ENCODE results near the gene HDAC4. TPM values are rescaled to one million over a fixed set of nuclear protein-coding genes. Genes with fewer than 3 reads are reported as not detected.

HDAC4 gene
- polyA plus RNA-seq, 2 of the 4 experiments (the other 2 are of a cell fraction), result 8.6 to 10.4 TPM

- no peak for DNase-seq (ENCODE audit: low read depth in 1 of 2, low spot score in 1 of 2)
- FAIRE-seq, result no peak
- TF ChIP-seq ZNF302 (CRISPR knock-in tag; IDR thresholded peaks at IDR 0.05), result no peak
- TF ChIP-seq NR3C1 (IDR thresholded peaks at IDR 0.05), result no peak
- TF ChIP-seq JUN (IDR thresholded peaks at IDR 0.05), result no peak
- TF ChIP-seq HOXB13 (CRISPR knock-in tag; IDR thresholded peaks at IDR 0.05; ENCODE audit: low read depth), result no peak
- TF ChIP-seq KDM5A (IDR thresholded peaks at IDR 0.05), result no peak
- TF ChIP-seq, protein P1, sequence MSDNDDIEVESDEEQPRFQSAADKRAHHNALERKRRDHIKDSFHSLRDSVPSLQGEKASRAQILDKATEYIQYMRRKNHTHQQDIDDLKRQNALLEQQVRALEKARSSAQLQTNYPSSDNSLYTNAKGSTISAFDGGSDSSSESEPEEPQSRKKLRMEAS (IDR thresholded peaks at IDR 0.05), result no peak
- no peak for TF ChIP-seq MYC (IDR thresholded peaks at IDR 0.05; ENCODE audit: borderline replicate concordance, low read length)
- TF ChIP-seq HDAC2 (IDR thresholded peaks at IDR 0.05), result no peak
- no peak for TF ChIP-seq CHD2 (IDR thresholded peaks at IDR 0.05; ENCODE audit: low read length, partially characterized antibody)
- no peak for TF ChIP-seq MAFK (IDR thresholded peaks at IDR 0.05; ENCODE audit: partially characterized antibody)
- no peak for TF ChIP-seq BCL3 (IDR thresholded peaks at IDR 0.05)
- no peak for TF ChIP-seq CBX2 (IDR thresholded peaks at IDR 0.05; ENCODE audit: borderline replicate concordance, low read depth)
- TF ChIP-seq GATA3 (IDR thresholded peaks at IDR 0.05; ENCODE audit: borderline replicate concordance), result no peak
- TF ChIP-seq, protein P2, sequence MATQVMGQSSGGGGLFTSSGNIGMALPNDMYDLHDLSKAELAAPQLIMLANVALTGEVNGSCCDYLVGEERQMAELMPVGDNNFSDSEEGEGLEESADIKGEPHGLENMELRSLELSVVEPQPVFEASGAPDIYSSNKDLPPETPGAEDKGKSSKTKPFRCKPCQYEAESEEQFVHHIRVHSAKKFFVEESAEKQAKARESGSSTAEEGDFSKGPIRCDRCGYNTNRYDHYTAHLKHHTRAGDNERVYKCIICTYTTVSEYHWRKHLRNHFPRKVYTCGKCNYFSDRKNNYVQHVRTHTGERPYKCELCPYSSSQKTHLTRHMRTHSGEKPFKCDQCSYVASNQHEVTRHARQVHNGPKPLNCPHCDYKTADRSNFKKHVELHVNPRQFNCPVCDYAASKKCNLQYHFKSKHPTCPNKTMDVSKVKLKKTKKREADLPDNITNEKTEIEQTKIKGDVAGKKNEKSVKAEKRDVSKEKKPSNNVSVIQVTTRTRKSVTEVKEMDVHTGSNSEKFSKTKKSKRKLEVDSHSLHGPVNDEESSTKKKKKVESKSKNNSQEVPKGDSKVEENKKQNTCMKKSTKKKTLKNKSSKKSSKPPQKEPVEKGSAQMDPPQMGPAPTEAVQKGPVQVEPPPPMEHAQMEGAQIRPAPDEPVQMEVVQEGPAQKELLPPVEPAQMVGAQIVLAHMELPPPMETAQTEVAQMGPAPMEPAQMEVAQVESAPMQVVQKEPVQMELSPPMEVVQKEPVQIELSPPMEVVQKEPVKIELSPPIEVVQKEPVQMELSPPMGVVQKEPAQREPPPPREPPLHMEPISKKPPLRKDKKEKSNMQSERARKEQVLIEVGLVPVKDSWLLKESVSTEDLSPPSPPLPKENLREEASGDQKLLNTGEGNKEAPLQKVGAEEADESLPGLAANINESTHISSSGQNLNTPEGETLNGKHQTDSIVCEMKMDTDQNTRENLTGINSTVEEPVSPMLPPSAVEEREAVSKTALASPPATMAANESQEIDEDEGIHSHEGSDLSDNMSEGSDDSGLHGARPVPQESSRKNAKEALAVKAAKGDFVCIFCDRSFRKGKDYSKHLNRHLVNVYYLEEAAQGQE (IDR thresholded peaks at IDR 0.05), result no peak
- no peak for TF ChIP-seq CTCF (IDR thresholded peaks at IDR 0.05)
- TF ChIP-seq EHF (CRISPR knock-in tag; IDR thresholded peaks at IDR 0.05), result no peak
- no peak for TF ChIP-seq PHF8 (IDR thresholded peaks at IDR 0.05; ENCODE audit: borderline replicate concordance, low read depth)
- no peak for TF ChIP-seq EP300 (IDR thresholded peaks at IDR 0.05)
- no peak for TF ChIP-seq CEBPB (IDR thresholded peaks at IDR 0.05)
- no peak for TF ChIP-seq BHLHE40 (IDR thresholded peaks at IDR 0.05; ENCODE audit: low read depth, low read length)
- ChIA-PET CTCF (interaction anchor here (0.6 to 2.5 kb wide), 7 partner anchors 9 to 1108 kb away, joined by 3 to 16 read pairs (median 4); no protein-coding TSS in a partner anchor), POLR2A (no interaction called here)
- WGBS (ENCODE audit: missing lambda C conversion rate), result 31% methylated on average over 5 of the region's 19 CpGs
- Histone ChIP-seq H3K27ac (no peak overlapping the region; a peak in 1 of 6 replicates), H3K4me1 (0 out of 3 replicates have a peak, but pooled peaks cover 3% of the 10 kb centered on the region), H3K4me3 (no peak overlapping the region), H3K4me2 (peak overlapping the region; percentile 63), H3K9me3 (no peaks in the 10 kb centered on the region)
- peak in 1 of 2 experiments; percentile 35; a peak in 3 of 6 replicates for ATAC-seq
These were observed 366.1 kb downstream of the HDAC4 start for GRCh38 chr2:239034561-239035341.

All from A549 (cell line).